HG02798 (cell line): ENCODE data around the gene BCKDHB.
"Not testable (repeated sequence)": the region's sequence is repeated elsewhere in the genome, so short reads cannot be mapped to it uniquely, and the experiment has no call there.

Source experiments
- ATAC-seq: cut with Tn5 transposase; IDR thresholded peaks from one replicate; pipeline ENCODE4 v1.9.1; 2021; ENCODE audit warnings: mild to moderate bottlenecking; ENCODE audit not compliant: unreplicated experiment, poor library complexity

BCKDHB gene

GRCh38 chr6:80106418-80107235 is at the start of gene BCKDHB:
Gene BCKDHB (plus strand): TSS chr6:80106671. CDS start chr6:80106694, 23 bp downstream.
- peak; percentile 99 for ATAC-seq

DNA sequence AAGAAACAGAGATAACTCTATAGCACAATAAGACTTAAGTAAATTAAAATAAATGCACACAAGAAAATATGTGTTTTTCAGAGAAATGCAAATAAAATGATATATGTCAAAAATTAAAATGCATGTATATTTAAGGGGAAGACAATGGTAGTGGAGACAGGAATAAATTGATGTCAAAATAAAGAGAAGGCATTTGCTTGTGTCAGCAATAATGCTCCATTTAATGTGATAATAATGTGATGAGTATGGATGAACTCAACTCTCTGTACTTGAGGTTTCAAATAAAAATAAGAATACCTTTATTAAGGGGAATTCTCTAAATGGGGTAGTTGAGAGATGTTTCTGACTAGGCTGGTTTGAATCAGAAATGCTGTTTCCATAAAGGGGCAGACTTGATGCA is 45.7 kb upstream of the BCKDHB start:
- ATAC-seq = no peak

DNA sequence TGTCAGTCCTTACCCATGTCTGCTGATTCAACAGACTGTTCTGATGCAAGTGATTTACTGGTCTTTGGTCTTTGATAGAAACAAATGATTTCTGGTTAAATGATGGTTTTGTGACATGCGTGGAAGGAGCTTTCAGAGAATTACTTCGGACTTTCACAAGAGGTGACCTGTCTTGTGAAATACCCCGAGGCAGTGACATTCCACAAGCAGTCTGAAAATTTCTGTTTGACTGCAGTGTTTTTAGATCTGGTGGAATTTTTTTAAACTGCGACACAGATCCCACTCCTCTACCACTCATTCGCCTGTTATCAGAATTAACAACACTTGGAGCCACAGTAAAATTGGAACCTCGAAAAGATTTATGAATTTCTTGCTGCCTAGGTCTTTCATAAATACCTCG is 38.3 kb upstream of the BCKDHB start:
- ATAC-seq = not testable (repeated sequence)

- ATAC-seq = not testable (repeated sequence)
Measured at GRCh38 chr6:80070431-80070830, 36.0 kb upstream of the BCKDHB start.

DNA sequence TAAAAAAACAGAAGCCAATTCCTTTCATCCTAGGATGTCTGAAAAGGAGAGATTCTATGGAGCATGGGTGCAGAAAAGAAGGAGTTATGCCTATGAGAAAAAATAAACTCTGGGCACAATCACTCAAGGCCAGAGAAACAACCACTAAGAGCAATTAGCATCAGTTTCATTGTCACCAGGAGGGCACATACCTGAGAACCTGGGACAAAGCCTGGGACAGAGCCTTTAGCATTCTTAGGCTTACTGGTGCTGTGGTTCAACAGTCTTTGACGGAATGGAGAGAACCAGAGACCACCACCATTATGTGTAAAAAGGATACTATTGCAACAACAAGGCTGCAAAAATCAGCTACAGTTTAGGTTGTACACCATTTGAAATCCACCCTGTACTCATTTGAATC is 29.4 kb upstream of the BCKDHB start:
- ATAC-seq = no peak

- ATAC-seq = no peak
Measured at GRCh38 chr6:80088637-80089036, 17.8 kb upstream of the BCKDHB start.

DNA sequence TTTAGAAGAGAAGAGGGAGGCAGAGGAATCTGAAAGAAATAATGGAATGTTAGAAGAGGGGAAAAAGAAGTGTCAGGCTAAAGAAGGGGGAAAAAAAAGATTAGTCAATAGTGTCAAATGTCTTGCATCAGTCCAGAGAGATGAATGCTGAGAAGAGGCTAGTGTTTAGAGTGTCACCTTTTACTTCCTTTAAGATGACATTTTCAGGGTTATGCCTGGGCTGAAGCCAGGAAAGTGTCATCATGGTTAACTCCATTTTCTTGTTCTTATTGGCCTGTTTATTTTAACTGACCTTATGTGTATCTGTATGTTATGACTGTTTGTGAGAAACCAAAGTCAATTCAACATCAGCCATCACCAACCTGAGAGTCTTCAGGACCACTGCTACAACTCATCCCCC is 15.0 kb upstream of the BCKDHB start:
- ATAC-seq = no peak

GRCh38 chr6:80094017-80094416 is 12.5 kb upstream of the BCKDHB start:
- peak; percentile 61 for ATAC-seq

GRCh38 chr6:80095600-80095999 is 10.9 kb upstream of the BCKDHB start:
- no peak for ATAC-seq

GRCh38 chr6:80098392-80098791 is 8.1 kb upstream of the BCKDHB start:
- no peak for ATAC-seq

- no peak for ATAC-seq
Measured at GRCh38 chr6:80104520-80104919, 2.0 kb upstream of the BCKDHB start.

DNA sequence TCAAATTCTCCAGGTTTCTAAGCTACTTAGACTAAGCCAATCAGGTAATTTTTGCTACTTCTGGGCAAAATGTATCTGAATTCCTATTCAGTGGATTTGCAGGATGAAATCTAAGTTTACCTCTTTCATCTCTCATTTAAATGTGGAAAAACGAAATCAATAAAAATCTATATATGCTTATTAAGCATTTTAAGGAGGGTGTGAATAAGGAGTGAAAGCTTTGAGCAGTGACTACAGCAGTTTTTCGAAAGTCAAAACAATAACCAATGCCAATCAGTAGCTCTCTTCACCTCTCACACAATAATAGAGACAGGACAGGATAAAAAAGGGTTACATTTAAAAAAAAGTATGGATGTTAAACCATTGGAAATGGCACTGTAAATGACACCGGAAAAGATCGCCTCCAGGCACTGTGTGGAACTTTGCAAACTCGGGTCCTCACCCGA is 476 bp upstream of the BCKDHB start:
- peak; percentile 18 for ATAC-seq

GRCh38 chr6:80122576-80122975 is 16.1 kb downstream of the BCKDHB start:
- ATAC-seq = not testable (repeated sequence)

DNA sequence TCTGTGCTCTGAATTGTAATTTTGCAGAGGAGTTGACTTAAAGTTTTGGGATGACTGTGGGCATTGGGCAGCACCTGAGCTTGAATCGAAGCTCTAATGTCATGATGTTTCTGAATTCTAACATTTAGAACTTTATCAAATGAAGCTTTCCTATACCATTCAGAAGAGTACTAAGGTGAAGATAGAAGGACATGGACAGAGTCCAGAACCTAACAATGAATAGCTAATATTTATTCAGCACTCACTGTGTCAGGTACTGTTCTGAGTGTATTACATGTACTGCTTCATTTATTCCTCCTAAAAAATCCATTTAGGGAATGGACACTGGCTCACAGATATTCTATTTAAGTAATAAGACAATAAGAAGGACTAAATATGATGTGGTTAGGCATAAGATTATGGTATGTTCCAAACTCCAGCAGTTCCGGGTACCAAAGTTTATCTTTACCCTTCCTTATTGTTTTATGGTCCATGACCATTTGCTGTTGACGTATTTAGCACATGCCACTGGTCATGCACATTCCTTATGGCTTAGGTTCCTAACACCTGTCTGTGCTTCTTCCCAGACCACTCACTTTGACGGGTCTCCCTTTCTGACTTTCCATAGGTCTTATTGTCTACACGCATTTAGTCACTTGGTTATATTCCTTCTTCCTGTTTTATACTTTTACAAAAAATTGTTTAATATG is 20.3 kb downstream of the BCKDHB start:
- ATAC-seq = no peak

DNA sequence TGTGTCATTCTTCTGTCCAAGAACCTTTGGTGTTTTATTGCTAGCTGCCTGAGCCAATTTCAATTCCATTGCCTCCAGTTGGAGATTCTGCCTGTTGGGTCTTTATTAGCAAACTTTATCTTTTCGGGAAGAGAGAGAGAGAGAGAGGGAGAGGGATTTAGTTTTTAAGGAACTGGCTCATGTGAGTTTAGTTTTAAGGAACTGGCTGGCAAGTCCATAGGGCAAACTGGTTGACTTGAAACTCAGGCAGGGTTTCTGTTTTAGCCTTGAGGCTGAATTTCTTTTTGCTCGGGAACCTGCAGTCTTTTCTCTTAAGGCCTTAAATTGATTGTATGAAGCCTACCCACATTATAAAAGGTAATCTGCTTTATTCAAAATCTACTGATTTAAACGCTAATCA is 23.0 kb downstream of the BCKDHB start:
- no peak for ATAC-seq

- ATAC-seq = no peak
Measured at GRCh38 chr6:80133020-80133419, 26.5 kb downstream of the BCKDHB start.

- no peak for ATAC-seq
Measured at GRCh38 chr6:80134065-80134464, 27.6 kb downstream of the BCKDHB start.

- ATAC-seq = no peak
Measured at GRCh38 chr6:80142586-80142985, 36.1 kb downstream of the BCKDHB start.

DNA sequence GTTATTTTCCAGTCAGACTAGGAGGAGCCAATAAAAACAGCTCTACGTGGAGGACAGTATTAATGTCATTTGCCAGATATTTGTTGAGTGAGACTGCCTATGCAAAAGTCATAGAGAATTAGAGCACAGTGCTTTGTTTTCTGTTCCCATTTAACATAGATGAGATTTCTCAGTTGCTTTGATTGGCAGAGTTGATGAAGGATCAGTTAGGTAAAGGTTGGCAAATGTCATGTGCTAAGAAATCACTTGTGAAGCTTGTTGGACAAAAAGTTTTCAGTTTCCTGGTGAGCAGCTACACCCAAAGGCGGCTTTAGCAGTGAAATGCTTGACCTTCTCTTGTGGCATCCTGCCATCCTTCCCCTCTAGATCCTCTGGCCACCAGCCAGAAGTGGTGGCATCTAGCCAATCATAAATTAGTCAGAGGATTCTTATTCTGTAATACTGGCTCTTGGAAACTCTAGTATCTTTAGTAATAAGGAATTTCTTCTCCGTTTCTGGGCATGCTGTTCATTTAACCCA is 37.0 kb downstream of the BCKDHB start:
- no peak for ATAC-seq

DNA sequence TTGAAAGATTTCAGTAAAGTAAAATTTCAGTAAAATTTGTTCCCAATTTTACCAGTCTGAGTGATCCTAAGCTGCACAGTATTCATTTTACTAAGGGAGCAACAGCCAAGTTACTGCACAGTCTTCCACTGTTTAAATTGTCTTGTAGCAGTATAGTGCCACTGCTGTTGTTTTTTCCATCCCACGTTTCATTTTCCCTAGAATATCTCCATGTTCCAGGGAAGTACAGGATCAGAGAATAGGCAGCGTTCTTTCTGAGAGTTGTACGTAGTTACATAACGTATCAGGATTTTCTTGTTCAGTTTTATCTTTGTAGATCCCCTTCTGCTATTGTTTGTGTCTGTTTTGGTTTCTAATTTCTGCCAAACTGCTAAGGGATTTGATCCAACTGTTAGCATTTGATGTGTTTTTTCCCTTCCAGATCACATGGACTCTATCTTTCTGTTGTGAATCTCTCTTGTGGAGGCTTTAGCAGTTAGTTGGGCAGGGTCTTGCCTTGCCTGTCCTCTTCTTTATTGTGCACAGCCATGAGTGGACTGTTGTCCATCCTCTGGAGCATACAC is 38.4 kb downstream of the BCKDHB start:
- no peak for ATAC-seq

DNA sequence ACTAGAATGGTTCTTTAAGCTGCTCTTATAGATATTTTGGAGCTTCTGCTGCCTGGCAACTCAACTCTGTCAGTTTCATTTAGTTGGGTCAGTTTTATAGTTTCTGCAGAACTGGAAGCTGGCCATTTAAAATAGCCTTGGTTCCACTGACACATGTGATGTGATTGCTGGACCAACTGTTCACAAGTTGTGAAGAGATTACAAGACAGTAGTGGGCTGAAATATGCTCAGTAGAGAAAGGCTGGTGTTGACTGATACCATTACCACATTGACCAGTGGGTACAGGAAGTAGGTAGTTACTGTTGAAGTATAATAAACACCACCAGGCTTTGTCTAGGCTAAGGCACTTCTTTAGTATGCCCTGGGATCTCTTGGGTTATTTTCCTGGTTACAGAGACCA is 39.0 kb downstream of the BCKDHB start:
- peak; percentile 67 for ATAC-seq
